ENCODE measurements around the gene SLC38A10. TPM values are rescaled to one million over a fixed set of nuclear protein-coding genes. Genes with fewer than 3 reads are reported as not detected.

SLC38A10 gene
- total and polyA plus RNA-seq, 2 of the 13 experiments (the other 11 are each of a cell fraction or from before 2014, with no cell fraction given) = 23.4 to 55.8 TPM

DNA sequence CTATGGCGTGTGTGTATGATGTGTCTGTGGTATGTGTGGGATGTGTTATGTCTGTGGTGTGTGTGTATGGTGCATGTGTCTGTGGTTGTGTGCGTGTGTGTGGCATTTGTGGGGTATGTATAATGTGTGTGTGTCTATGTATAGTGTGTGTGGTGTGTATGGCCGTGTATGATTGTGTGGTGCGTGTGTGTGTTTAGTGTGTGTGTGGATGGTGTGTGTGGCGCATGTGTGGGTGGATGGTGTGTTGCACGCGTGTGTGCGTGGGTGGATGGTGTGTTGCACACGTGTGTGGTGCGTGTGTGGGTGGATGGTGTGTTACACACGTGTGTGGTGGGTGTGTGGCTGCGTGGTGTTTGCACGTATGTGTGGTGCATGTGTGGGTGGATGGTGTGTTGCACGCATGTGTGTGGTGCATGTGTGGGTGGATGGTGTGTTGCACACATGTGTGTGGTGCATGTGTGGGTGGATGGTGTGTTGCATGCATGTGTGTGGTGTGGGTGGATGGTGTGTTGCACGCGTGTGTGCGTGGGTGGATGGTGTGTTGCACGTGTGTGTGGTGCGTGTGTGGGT lies 5.6 kb upstream of the SLC38A10 start (continued):
- 0 out of 2 replicates have a peak, but pooled peaks have one; percentile 11 for TF ChIP-seq LCORL (IDR thresholded peaks at IDR 0.05)
- TF ChIP-seq LCORL (CRISPR knock-in tag; IDR thresholded peaks at IDR 0.05) = no peak
- TF ChIP-seq, protein P1, sequence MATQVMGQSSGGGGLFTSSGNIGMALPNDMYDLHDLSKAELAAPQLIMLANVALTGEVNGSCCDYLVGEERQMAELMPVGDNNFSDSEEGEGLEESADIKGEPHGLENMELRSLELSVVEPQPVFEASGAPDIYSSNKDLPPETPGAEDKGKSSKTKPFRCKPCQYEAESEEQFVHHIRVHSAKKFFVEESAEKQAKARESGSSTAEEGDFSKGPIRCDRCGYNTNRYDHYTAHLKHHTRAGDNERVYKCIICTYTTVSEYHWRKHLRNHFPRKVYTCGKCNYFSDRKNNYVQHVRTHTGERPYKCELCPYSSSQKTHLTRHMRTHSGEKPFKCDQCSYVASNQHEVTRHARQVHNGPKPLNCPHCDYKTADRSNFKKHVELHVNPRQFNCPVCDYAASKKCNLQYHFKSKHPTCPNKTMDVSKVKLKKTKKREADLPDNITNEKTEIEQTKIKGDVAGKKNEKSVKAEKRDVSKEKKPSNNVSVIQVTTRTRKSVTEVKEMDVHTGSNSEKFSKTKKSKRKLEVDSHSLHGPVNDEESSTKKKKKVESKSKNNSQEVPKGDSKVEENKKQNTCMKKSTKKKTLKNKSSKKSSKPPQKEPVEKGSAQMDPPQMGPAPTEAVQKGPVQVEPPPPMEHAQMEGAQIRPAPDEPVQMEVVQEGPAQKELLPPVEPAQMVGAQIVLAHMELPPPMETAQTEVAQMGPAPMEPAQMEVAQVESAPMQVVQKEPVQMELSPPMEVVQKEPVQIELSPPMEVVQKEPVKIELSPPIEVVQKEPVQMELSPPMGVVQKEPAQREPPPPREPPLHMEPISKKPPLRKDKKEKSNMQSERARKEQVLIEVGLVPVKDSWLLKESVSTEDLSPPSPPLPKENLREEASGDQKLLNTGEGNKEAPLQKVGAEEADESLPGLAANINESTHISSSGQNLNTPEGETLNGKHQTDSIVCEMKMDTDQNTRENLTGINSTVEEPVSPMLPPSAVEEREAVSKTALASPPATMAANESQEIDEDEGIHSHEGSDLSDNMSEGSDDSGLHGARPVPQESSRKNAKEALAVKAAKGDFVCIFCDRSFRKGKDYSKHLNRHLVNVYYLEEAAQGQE (IDR thresholded peaks at IDR 0.05; ENCODE audit: borderline replicate concordance in 1 of 2, low read depth in 1 of 2, low read length in 2 of 2) = no peak
- no peak for TF ChIP-seq ZNF17 (CRISPR knock-in tag; IDR thresholded peaks at IDR 0.05)
- TF ChIP-seq PATZ1 (CRISPR knock-in tag; IDR thresholded peaks at IDR 0.05) = no peak
- TF ChIP-seq NAIF1 (CRISPR knock-in tag; IDR thresholded peaks at IDR 0.05; ENCODE audit: borderline replicate concordance) = no peak
- no peak for TF ChIP-seq CC2D1A (CRISPR knock-in tag; IDR thresholded peaks at IDR 0.05)
- TF ChIP-seq TCF12 (IDR thresholded peaks at IDR 0.05) = no peak
- TF ChIP-seq TCF12 (CRISPR knock-in tag; IDR thresholded peaks at IDR 0.05) = no peak
- TF ChIP-seq ZC3H13 (CRISPR knock-in tag; IDR thresholded peaks at IDR 0.05) = no peak
- TF ChIP-seq STAT6 (CRISPR knock-in tag; IDR thresholded peaks at IDR 0.05; ENCODE audit: borderline replicate concordance) = no peak
- TF ChIP-seq FOXA1 (IDR thresholded peaks at IDR 0.05) = peak; percentile 9; the same call in 1 of the 2 replicates
- TF ChIP-seq FOXA1 (CRISPR knock-in tag; IDR thresholded peaks at IDR 0.05) = no peak
- no peak for TF ChIP-seq ZHX2 (IDR thresholded peaks at IDR 0.05; ENCODE audit: low read depth)
- TF ChIP-seq ZHX2 (CRISPR knock-in tag; IDR thresholded peaks at IDR 0.05; ENCODE audit: borderline replicate concordance) = no peak
- TF ChIP-seq HNRNPL (IDR thresholded peaks at IDR 0.05; ENCODE audit: low read depth, low read length) = peak; percentile 53; the same call in 1 of the 2 replicates

Measured in HepG2 (cell line).